ENCODE data around the gene GIGYF2. TPM values are rescaled to one million over a fixed set of nuclear protein-coding genes. Genes with fewer than 3 reads are reported as not detected.
"Not testable (repeated sequence)": the region's sequence is repeated elsewhere in the genome, so short reads cannot be mapped to it uniquely, and the experiment has no call there.

The GIGYF2 gene
- total RNA-seq, 2 experiments from 2014 or later: 52.5 to 55.5 TPM

DNA sequence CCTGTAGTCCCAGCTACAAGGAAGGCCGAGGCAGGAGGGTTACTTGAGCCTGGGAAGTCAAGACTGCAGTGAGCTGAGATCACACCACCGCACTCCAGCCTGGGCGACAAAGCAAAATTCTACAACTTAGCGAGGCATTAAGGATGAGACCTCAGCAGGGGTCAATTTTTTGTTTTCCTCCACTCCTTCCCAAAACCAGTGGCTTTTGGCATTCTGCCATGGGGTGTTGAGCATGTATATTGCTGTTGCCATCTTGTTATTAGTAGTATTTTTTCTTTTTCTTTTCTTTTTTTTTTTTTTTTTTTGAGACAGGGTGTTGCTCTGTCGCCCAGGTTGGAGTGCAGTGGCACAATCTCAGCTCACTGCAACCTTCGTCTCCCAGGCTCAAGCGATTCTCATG is 8.9 kb upstream of the GIGYF2 start:
- Mint-ChIP-seq H3K9me3 (no peaks in the 10 kb centered on the region), H3K27me3 (no peaks in the 10 kb centered on the region), H3K36me3 (ENCODE audit: low read depth) (no peaks in the 10 kb centered on the region), H3K27ac (no peak overlapping the region), H3K4me1 (ENCODE audit: low read depth) (no peaks in the 10 kb centered on the region), H3K4me3 (no peak overlapping the region)
- no peak for DNase-seq
- no peaks in the 10 kb centered on the region for H3K27me3 ChIP-seq (ENCODE audit: control insufficient read depth in 1 of 2, insufficient read depth in 2 of 2, low read length in 2 of 2)
- intact Hi-C loops (cut with DNase I, micrococcal nuclease): no loop called here
- peaks cover 0 to 12% of the 10 kb centered on the region in 2 experiments for H3K9me3 ChIP-seq (ENCODE audit: control insufficient read depth in 1 of 2, insufficient read depth in 1 of 2, low read length in 2 of 2)
- CTCF ChIA-PET: no interaction called here
- H3K4me1 ChIP-seq (ENCODE audit: insufficient read depth, low read length): no peaks in the 10 kb centered on the region
- no peak overlapping the region for H3K27ac ChIP-seq (ENCODE audit: low read depth in 1 of 2, low read length in 2 of 2)
- no peak overlapping the region for H3K4me3 ChIP-seq (ENCODE audit: low read length)
- H3K36me3 ChIP-seq (ENCODE audit: insufficient read depth, low read length): no peaks in the 10 kb centered on the region
- ATAC-seq (ENCODE audit: poor library complexity): no peak
- TF ChIP-seq, protein P1, sequence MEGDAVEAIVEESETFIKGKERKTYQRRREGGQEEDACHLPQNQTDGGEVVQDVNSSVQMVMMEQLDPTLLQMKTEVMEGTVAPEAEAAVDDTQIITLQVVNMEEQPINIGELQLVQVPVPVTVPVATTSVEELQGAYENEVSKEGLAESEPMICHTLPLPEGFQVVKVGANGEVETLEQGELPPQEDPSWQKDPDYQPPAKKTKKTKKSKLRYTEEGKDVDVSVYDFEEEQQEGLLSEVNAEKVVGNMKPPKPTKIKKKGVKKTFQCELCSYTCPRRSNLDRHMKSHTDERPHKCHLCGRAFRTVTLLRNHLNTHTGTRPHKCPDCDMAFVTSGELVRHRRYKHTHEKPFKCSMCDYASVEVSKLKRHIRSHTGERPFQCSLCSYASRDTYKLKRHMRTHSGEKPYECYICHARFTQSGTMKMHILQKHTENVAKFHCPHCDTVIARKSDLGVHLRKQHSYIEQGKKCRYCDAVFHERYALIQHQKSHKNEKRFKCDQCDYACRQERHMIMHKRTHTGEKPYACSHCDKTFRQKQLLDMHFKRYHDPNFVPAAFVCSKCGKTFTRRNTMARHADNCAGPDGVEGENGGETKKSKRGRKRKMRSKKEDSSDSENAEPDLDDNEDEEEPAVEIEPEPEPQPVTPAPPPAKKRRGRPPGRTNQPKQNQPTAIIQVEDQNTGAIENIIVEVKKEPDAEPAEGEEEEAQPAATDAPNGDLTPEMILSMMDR (IDR thresholded peaks at IDR 0.05): no peak
- POLR2A ChIA-PET: no interaction called here

DNA sequence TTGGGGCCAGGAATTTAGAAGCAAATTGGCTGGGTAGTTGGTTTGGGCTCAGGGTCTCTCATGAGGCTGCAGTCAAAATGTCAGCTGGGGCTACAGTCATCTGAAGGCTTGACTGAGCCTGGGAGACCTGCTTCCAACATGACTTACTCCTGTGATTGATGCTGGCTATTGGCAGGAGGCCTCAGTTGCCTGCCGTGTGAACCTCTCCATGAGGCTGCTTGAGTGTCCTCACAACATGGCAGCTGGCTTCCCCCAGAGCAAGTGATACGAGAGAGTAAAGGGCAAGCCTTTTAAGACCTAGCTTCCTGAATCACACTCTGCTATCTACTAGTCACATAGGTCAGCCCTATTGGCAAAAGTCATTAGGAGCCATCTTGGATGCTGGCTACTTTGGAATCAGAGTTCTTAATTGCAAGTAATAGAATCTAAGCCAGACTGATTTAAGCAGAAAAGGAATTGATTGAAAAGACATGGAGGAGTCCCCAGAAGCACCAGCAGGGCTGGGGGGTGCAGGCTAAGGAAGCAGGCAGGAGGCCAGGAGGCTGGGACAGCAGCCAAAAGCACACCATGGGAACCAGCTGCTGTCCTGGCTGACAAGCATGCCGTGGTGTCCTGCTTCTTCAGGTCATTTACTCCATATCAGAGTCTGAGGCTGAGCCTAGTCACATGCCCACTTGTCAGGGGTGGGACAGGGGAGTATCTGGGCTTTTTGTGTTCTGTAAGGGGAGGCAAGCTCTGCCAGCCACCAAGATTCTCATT is 7.8 kb upstream of the GIGYF2 start:
- POLR2A ChIA-PET: no interaction called here
- H3K36me3 Mint-ChIP-seq (ENCODE audit: low read depth): no peaks in the 10 kb centered on the region

DNA sequence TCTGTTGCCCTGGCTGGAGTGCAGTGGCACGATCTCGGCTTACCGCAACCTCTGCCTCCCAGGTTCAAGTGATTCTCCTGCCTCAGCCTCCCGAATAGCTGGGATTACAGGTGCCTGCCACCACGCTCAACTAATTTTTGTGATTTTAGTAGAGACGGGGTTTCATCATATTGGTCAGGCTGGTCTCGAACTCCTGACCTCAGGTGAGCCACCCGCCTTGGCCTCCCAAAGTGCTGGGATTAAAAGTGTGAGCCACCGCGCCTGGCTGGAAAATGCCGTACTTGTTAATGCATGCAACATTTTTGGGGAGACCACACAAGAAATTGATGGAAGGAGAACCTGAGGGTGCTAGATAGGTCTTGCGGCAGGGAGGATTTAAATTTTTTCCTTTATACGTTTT is 6.0 kb upstream of the GIGYF2 start:
- H3K9me3 Mint-ChIP-seq; H3K36me3 ChIP-seq (ENCODE audit: insufficient read depth, low read length); H3K4me3 ChIP-seq (ENCODE audit: low read length); H3K27ac Mint-ChIP-seq; H3K4me1 ChIP-seq (ENCODE audit: insufficient read depth, low read length); H3K36me3 Mint-ChIP-seq (ENCODE audit: low read depth); H3K27ac ChIP-seq (ENCODE audit: low read depth in 1 of 2, low read length in 2 of 2); H3K4me1 Mint-ChIP-seq (ENCODE audit: low read depth); POLR2A ChIA-PET; H3K27me3 ChIP-seq (ENCODE audit: control insufficient read depth in 1 of 2, insufficient read depth in 2 of 2, low read length in 2 of 2); DNase-seq; H3K27me3 Mint-ChIP-seq; H3K4me3 Mint-ChIP-seq; ATAC-seq (ENCODE audit: poor library complexity): not testable (repeated sequence)
- CTCF ChIA-PET: interaction anchor here (0.6 kb wide), 1 partner anchor 738 kb away, joined by 3 read pairs; no protein-coding TSS in a partner anchor
- intact Hi-C loops (cut with DNase I, micrococcal nuclease): loop anchor here in 1 of 2 experiments (5.0 to 10.0 kb wide), 2 partner anchors 79 to 384 kb away; no protein-coding TSS in a partner anchor
- peaks cover 0 to 22% of the 10 kb centered on the region in 2 experiments for H3K9me3 ChIP-seq (ENCODE audit: control insufficient read depth in 1 of 2, insufficient read depth in 1 of 2, low read length in 2 of 2)

More for the DNA sequence above, 7.8 kb upstream of the GIGYF2 start:
- Mint-ChIP-seq H3K9me3 (no peaks in the 10 kb centered on the region), H3K4me1 (ENCODE audit: low read depth) (no peaks in the 10 kb centered on the region), H3K27ac (no peak overlapping the region), H3K27me3 (no peaks in the 10 kb centered on the region), H3K4me3 (no peak overlapping the region)
- Histone ChIP-seq H3K36me3 (ENCODE audit: insufficient read depth, low read length) (no peaks in the 10 kb centered on the region), H3K4me1 (ENCODE audit: insufficient read depth, low read length) (no peaks in the 10 kb centered on the region), H3K4me3 (ENCODE audit: low read length) (no peak overlapping the region), H3K27me3 (ENCODE audit: control insufficient read depth in 1 of 2, insufficient read depth in 2 of 2, low read length in 2 of 2) (no peaks in the 10 kb centered on the region), H3K27ac (ENCODE audit: low read depth in 1 of 2, low read length in 2 of 2) (no peak overlapping the region), H3K9me3 (ENCODE audit: control insufficient read depth in 1 of 2, insufficient read depth in 1 of 2, low read length in 2 of 2) (peaks cover 0 to 12% of the 10 kb centered on the region in 2 experiments)
- DNase-seq: no peak
- TF ChIP-seq, protein P1 (IDR thresholded peaks at IDR 0.05): no peak
- ATAC-seq (ENCODE audit: poor library complexity): no peak
- intact Hi-C loops (cut with DNase I, micrococcal nuclease): no loop called here
- CTCF ChIA-PET: no interaction called here

All from CD4-positive, alpha-beta T cell (primary cell).